ENCODE results near the gene MICAL2. TPM values are rescaled to one million over a fixed set of nuclear protein-coding genes. Genes with fewer than 3 reads are reported as not detected.

The MICAL2 gene
- total RNA-seq, 4 donors from 2014 or later, result 196 to 550 (median 237) TPM

- Histone ChIP-seq H3K4me3 (no peak overlapping the region), H3K27me3 (no peaks in the 10 kb centered on the region), H3K9me3 (no peaks in the 10 kb centered on the region), H3K36me3 (peaks cover 0 to 85% of the 10 kb centered on the region in 2 donors), H3K4me1 (peaks cover 0 to 39% (median 22%) of the 10 kb centered on the region in 3 donors), H3K27ac (peak overlapping the region in 3 of 4 donors; percentile 67 to 85 (median 76))
- no peak for ATAC-seq
- no peak for TF ChIP-seq POLR2A (IDR thresholded peaks at IDR 0.05)
- no peak for TF ChIP-seq CTCF (IDR thresholded peaks at IDR 0.05)
- TF ChIP-seq EP300 (IDR thresholded peaks at IDR 0.05), result no peak
- TF ChIP-seq POLR2AphosphoS5 (IDR thresholded peaks at IDR 0.05), result no peak
- WGBS, 2 donors (ENCODE audit: low coverage in 1 of 2), result 79 to 83% methylated on average over 6 to 8 of the region's 8 CpGs
These were observed 114.8 kb downstream of the MICAL2 start for GRCh38 chr11:12225046-12225739.

- no peak for ATAC-seq
- Histone ChIP-seq H3K36me3 (peaks cover 0 to 94% of the 10 kb centered on the region in 2 donors), H3K27ac (peak overlapping the region in 3 of 4 donors; percentile 22 to 85 (median 76)), H3K4me3 (no peak overlapping the region), H3K27me3 (no peaks in the 10 kb centered on the region), H3K9me3 (no peaks in the 10 kb centered on the region), H3K4me1 (peaks cover 0 to 30% (median 15%) of the 10 kb centered on the region in 3 donors)
- TF ChIP-seq EP300 (IDR thresholded peaks at IDR 0.05) (no peak), POLR2A (IDR thresholded peaks at IDR 0.05) (no peak), POLR2AphosphoS5 (IDR thresholded peaks at IDR 0.05) (no peak), CTCF (IDR thresholded peaks at IDR 0.05) (no peak)
- 73% methylated on average over 3 of the region's 8 CpGs; no CpG with 5 or more reads in 1 of the 2 donors for WGBS, 2 donors (ENCODE audit: low coverage in 1 of 2)
These were observed 115.7 kb downstream of the MICAL2 start for GRCh38 chr11:12226093-12226492.

GRCh38 chr11:12229450-12230229, 119.2 kb downstream of the MICAL2 start:
- Histone ChIP-seq H3K9me3 (no peaks in the 10 kb centered on the region), H3K4me1 (peaks cover 0 to 26% (median 3%) of the 10 kb centered on the region in 3 donors), H3K4me3 (no peak overlapping the region), H3K36me3 (peaks cover 0 to 82% of the 10 kb centered on the region in 2 donors), H3K27me3 (no peaks in the 10 kb centered on the region), H3K27ac (peak overlapping the region in 3 of 4 donors; percentile 65 to 90 (median 82))
- 79% methylated on average over 2 of the region's 7 CpGs; no CpG with 5 or more reads in 1 of the 2 donors for WGBS, 2 donors (ENCODE audit: low coverage in 1 of 2)
- ATAC-seq, result no peak
- TF ChIP-seq CTCF (IDR thresholded peaks at IDR 0.05) (no peak), POLR2A (IDR thresholded peaks at IDR 0.05) (no peak), EP300 (IDR thresholded peaks at IDR 0.05) (no peak), POLR2AphosphoS5 (IDR thresholded peaks at IDR 0.05) (no peak)

GRCh38 chr11:12232160-12232559, 121.8 kb downstream of the MICAL2 start:
- peaks cover 0 to 56% of the 10 kb centered on the region in 2 donors for H3K36me3 ChIP-seq
- no peak for ATAC-seq
- peaks cover 4 to 50% (median 14%) of the 10 kb centered on the region in 3 donors for H3K4me1 ChIP-seq
- TF ChIP-seq POLR2AphosphoS5 (IDR thresholded peaks at IDR 0.05) (peak; percentile 29), CTCF (IDR thresholded peaks at IDR 0.05) (no peak), EP300 (IDR thresholded peaks at IDR 0.05) (no peak)
- H3K9me3 ChIP-seq, result no peaks in the 10 kb centered on the region
- peak overlapping the region in 3 of 4 donors; percentile 82 to 90 (median 90) for H3K27ac ChIP-seq
- H3K4me3 ChIP-seq, result no peak overlapping the region
- WGBS, 2 donors (ENCODE audit: low coverage in 1 of 2), result 45 to 63% methylated on average over 1 of the region's 1 CpG
- H3K27me3 ChIP-seq, result no peaks in the 10 kb centered on the region
